ENCODE results near the gene APRT. TPM values are rescaled to one million over a fixed set of nuclear protein-coding genes. Genes with fewer than 3 reads are reported as not detected.

Gene APRT
- total and polyA plus RNA-seq, 2 of the 8 experiments (the other 6 are each of a cell fraction or from before 2014, with no cell fraction given) = 221 to 267 TPM

DNA sequence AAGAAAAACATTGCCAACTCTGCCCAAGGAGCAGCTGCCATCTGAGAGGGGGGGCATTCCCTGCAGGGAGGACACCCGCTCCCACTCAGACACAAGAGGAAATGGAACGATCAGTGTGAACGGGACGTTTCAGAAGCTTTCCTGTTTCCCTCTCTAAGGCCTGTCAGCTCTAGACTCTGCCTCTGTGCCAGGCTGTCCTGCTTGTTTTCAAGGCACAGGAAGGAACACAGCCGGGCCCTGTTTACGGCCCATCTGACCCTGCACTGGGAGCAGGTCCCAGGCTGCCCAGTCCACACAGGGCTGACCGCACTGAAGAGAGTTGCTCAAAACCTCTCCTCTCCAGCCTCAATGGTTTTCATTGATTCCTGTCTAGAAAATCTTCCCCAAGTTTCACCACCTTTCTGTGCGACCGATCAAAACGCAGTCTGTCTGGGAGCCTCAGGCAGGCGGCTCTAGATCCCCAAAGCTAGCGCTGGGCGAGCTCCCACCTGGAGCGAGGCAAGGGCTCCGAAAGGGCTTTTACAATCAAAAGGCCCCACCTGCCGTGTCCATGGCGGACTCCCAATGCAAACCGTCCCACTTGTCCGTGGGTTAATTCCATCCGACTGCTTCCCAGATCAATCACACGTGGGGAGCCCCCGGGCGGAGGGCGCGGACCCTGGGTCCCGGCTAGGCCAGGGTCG, 28.2 kb downstream of the APRT start:
- peaks cover 0 to 26% of the 10 kb centered on the region in 2 experiments; a peak in 1 of 4 replicates for H3K79me2 ChIP-seq (ENCODE audit: control insufficient read depth in 1 of 2, insufficient read depth in 2 of 2, low read length in 2 of 2)
- 0 out of 2 replicates have a peak overlapping the region, but pooled peaks have one; percentile 2 for H2BK12ac ChIP-seq (ENCODE audit: low read depth, low read length)
- peak overlapping the region; percentile 40; the same call in 1 of the 2 replicates for H2AK5ac ChIP-seq (ENCODE audit: low read depth, low read length)
- FAIRE-seq (no peak), DNase-seq (ENCODE audit: low read depth in 1 of 2, low spot score in 2 of 2) (no peak)
- H3K23me2 ChIP-seq (ENCODE audit: low read depth, low read length) = peaks cover 6% of the 10 kb centered on the region; the same call in 1 of the 2 replicates
- H3K9ac ChIP-seq (replicated peaks in 1 of 4; ENCODE audit: extremely low read depth in 1 of 4, low read depth in 3 of 4, low read length in 3 of 4) = no peak overlapping the region
- peaks cover 4% of the 10 kb centered on the region; the same call in 1 of the 2 replicates for H3K79me1 ChIP-seq (ENCODE audit: low read depth, low read length)
- no peak overlapping the region for H2AFZ ChIP-seq (ENCODE audit: low read length)
- H2BK15ac ChIP-seq (ENCODE audit: low read length) = peak overlapping the region; percentile 46; the same call in 1 of the 2 replicates
- peak overlapping the region in 3 of 4 experiments; percentile 4 to 71 (median 49); a peak in 5 of 8 replicates for H3K4me3 ChIP-seq (ENCODE audit: extremely low read depth in 1 of 4, insufficient read depth in 2 of 4, low read depth in 3 of 4, low read length in 4 of 4)
- peaks cover 0 to 9% (median 3%) of the 10 kb centered on the region in 4 experiments; a peak in 5 of 7 replicates for H3K4me1 ChIP-seq (replicated peaks in 1 of 4; ENCODE audit: control insufficient read depth in 3 of 4, insufficient read depth in 4 of 4, low read length in 3 of 4)
- H3K14ac ChIP-seq (ENCODE audit: insufficient read length) = no peak overlapping the region
- H2BK20ac ChIP-seq (ENCODE audit: low read length) = no peak overlapping the region
- H3K23ac ChIP-seq (ENCODE audit: insufficient read length) = no peak overlapping the region
- 67% methylated on average over 25 of the region's 27 CpGs; no CpG with 5 or more reads in 1 of the 2 experiments for WGBS, 2 experiments (ENCODE audit: extremely low coverage in 1 of 2, insufficient coverage in 1 of 2, insufficient read length in 1 of 2, insufficient replicate concordance in 2 of 2, low coverage in 1 of 2, low lambda C conversion rate in 2 of 2, missing lambda C conversion rate in 1 of 2)
- H3K36me3 ChIP-seq (ENCODE audit: control insufficient read depth in 2 of 4, insufficient read depth in 4 of 4, low read length in 3 of 4) = no peaks in the 10 kb centered on the region
- CTCF ChIA-PET (ENCODE audit: partially characterized antibody) = interaction anchor here (0.7 to 7.4 kb wide), 13 partner anchors 10 to 1002 kb away, joined by 3 to 94 read pairs (median 4); no protein-coding TSS in a partner anchor
- no peak overlapping the region for H3K27ac ChIP-seq (ENCODE audit: low read depth, low read length)
- H3K56ac ChIP-seq (replicated peaks; ENCODE audit: insufficient read length, low read depth, low read length) = no peak overlapping the region
- 0 out of 2 replicates have a peak overlapping the region, but pooled peaks have one; percentile 39 for H2BK5ac ChIP-seq (ENCODE audit: low read depth, low read length)
- peak overlapping the region; percentile 16 to 71 for H3K4me2 ChIP-seq (ENCODE audit: insufficient read depth in 1 of 2, low read depth in 2 of 2, low read length in 2 of 2)
- no peak overlapping the region for H2BK120ac ChIP-seq (replicated peaks; ENCODE audit: low read depth, low read length)
- POLR2A ChIA-PET (ENCODE audit: partially characterized antibody) = interaction anchor here (0.7 to 2.2 kb wide), 9 partner anchors 9 to 29 kb away, joined by 3 to 12 read pairs (median 3); no protein-coding TSS in a partner anchor
- peak overlapping the region; percentile 53 for H3K4ac ChIP-seq (replicated peaks; ENCODE audit: insufficient read length, low read depth, low read length)
- H3K18ac ChIP-seq (ENCODE audit: extremely low read depth, low read length) = peak overlapping the region; percentile 83
- H4K91ac ChIP-seq (replicated peaks; ENCODE audit: insufficient read length, low read length) = peak overlapping the region; percentile 5
- peaks cover 0 to 6% (median 3%) of the 10 kb centered on the region in 4 experiments; a peak in 3 of 7 replicates for H3K27me3 ChIP-seq (replicated peaks in 1 of 4; ENCODE audit: control insufficient read depth in 3 of 4, extremely low read depth in 1 of 4, insufficient read depth in 3 of 4, low read length in 3 of 4)
- H4K5ac ChIP-seq (ENCODE audit: insufficient read length, low read depth, low read length) = no peak overlapping the region
- no peak overlapping the region; the same call in 1 of the 2 replicates for H4K8ac ChIP-seq (ENCODE audit: extremely low read depth, insufficient read depth, low read length)
- no peaks in the 10 kb centered on the region for H3K9me3 ChIP-seq (ENCODE audit: insufficient read depth in 2 of 2, low read depth in 1 of 2, low read length in 1 of 2)
- peaks cover 0 to 11% of the 10 kb centered on the region in 2 experiments for H4K20me1 ChIP-seq (replicated peaks in 1 of 2; ENCODE audit: control insufficient read depth in 1 of 2, insufficient read depth in 2 of 2, low read length in 2 of 2)
- TF ChIP-seq, protein P1, sequence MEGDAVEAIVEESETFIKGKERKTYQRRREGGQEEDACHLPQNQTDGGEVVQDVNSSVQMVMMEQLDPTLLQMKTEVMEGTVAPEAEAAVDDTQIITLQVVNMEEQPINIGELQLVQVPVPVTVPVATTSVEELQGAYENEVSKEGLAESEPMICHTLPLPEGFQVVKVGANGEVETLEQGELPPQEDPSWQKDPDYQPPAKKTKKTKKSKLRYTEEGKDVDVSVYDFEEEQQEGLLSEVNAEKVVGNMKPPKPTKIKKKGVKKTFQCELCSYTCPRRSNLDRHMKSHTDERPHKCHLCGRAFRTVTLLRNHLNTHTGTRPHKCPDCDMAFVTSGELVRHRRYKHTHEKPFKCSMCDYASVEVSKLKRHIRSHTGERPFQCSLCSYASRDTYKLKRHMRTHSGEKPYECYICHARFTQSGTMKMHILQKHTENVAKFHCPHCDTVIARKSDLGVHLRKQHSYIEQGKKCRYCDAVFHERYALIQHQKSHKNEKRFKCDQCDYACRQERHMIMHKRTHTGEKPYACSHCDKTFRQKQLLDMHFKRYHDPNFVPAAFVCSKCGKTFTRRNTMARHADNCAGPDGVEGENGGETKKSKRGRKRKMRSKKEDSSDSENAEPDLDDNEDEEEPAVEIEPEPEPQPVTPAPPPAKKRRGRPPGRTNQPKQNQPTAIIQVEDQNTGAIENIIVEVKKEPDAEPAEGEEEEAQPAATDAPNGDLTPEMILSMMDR (IDR thresholded peaks at IDR 0.05; ENCODE audit: control extremely low read depth in 1 of 3, insufficient read depth in 1 of 3, low read depth in 1 of 3, low read length in 3 of 3) = no peak
- TF ChIP-seq FOSL1 (IDR thresholded peaks at IDR 0.05; ENCODE audit: insufficient read depth, low read depth, low read length) (no peak), TBP (IDR thresholded peaks at IDR 0.05; ENCODE audit: low read depth, low read length) (no peak), SP2 (IDR thresholded peaks at IDR 0.05; ENCODE audit: low read length) (no peak), JUND (IDR thresholded peaks at IDR 0.05; ENCODE audit: low read length) (no peak), RXRA (IDR thresholded peaks at IDR 0.05; ENCODE audit: insufficient read depth, low read depth, low read length) (no peak), KDM4A (IDR thresholded peaks at IDR 0.05; ENCODE audit: low read depth, low read length, severe bottlenecking) (no peak), POU5F1 (IDR thresholded peaks at IDR 0.05; ENCODE audit: low read depth, low read length) (no peak)

Measured in H1 (cell line).